Keratinocyte (primary cell): ENCODE measurements around the gene EMB.

Experiments
- EZH2 ChIP-seq: IDR thresholded peaks from one replicate; pipeline ENCODE4 v1.6.1; 2012; ENCODE audit warnings: inconsistent platforms, mild to moderate bottlenecking, low read length, moderate library complexity
- TF ChIP-seq, protein P1 (sequence below), 3 experiments: IDR thresholded peaks in 1 of 3; conservative IDR thresholded peaks in 1 of 3; optimal IDR thresholded peaks in 1 of 3; 2 replicates in 2 of 3; 3 replicates in 1 of 3; pipeline versions ENCODE3 to v1.5.1; 2011; ENCODE audit warnings: low read length in 3 of 3, mild to moderate bottlenecking in 3 of 3, moderate library complexity in 2 of 3, control low read depth in 1 of 3, inconsistent platforms in 1 of 3; ENCODE audit not compliant: insufficient read depth in 2 of 3; ENCODE audit errors: extremely low read depth in 1 of 3

- TF ChIP-seq, protein P1, sequence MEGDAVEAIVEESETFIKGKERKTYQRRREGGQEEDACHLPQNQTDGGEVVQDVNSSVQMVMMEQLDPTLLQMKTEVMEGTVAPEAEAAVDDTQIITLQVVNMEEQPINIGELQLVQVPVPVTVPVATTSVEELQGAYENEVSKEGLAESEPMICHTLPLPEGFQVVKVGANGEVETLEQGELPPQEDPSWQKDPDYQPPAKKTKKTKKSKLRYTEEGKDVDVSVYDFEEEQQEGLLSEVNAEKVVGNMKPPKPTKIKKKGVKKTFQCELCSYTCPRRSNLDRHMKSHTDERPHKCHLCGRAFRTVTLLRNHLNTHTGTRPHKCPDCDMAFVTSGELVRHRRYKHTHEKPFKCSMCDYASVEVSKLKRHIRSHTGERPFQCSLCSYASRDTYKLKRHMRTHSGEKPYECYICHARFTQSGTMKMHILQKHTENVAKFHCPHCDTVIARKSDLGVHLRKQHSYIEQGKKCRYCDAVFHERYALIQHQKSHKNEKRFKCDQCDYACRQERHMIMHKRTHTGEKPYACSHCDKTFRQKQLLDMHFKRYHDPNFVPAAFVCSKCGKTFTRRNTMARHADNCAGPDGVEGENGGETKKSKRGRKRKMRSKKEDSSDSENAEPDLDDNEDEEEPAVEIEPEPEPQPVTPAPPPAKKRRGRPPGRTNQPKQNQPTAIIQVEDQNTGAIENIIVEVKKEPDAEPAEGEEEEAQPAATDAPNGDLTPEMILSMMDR (optimal IDR thresholded peaks at IDR 0.05 in 1 of 3, IDR thresholded peaks at IDR 0.05 in 1 of 3, conservative IDR thresholded peaks at IDR 0.05 in 1 of 3; ENCODE audit: extremely low read depth in 1 of 3, insufficient read depth in 2 of 3, low read length in 3 of 3) = no peak
- TF ChIP-seq EZH2 = no peak
These were observed 39.8 kb downstream of the EMB start for GRCh38 chr5:50401336-50401735.
